GM23248 (cell line): ENCODE data around the gene DCUN1D5.

Experiments used
- EZH2 ChIP-seq: fragments of 200-600 bp; sonication (generic); IDR thresholded peaks from 2 replicates; pipeline ENCODE4 v1.6.1; 2018; ENCODE audit warnings: antibody characterized with exemption, mild to moderate bottlenecking; ENCODE audit not compliant: insufficient read depth, poor library complexity, severe bottlenecking
- EZH2phosphoT487 ChIP-seq: fragments of 200-600 bp; sonication (generic); IDR thresholded peaks from 2 replicates; pipeline ENCODE4 v1.6.1; 2018; ENCODE audit warnings: antibody characterized with exemption, moderate library complexity, mild to moderate bottlenecking, low read depth; ENCODE audit not compliant: insufficient read depth

DNA sequence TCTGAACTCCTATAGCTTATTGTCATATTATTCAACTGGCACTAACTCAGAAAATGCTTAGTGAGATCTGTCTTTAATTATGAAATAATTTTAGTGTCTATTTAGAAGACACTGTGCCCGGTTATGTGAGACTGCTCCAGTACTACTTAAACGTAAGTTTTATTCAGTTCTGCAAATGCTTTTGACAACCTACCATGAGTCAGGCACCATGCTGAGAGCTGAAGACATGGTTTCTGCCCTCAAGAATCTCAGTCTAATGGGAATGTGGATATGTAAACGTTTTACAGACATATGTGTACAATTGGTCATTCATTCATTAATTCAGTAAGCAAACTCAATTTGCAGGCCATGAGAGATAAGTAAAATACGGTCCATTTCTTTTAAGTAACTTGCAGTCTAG, 40.0 kb downstream of the DCUN1D5 start:
- TF ChIP-seq EZH2 (no peak), EZH2phosphoT487 (no peak)
